ENCODE measurements around the gene RGR.

DNA sequence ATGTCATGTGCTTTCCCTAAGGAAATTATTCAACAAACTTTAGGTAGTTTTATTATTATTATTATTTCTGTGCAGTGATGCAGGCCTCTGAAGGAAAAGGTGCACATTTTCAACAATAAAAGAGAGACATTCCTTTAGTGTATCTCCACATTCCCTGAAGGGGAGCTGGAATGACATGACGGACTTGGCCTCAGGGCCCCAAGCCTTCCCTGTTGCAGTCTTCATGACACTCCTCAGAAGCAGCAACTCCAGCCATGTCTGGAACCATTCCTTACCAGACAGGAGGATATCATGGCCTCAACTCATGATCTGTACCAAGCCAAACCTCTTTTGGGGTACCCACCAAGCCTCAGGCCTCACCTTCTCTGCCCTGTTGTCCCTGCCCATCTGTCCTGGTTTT is 48.3 kb downstream of the RGR start:
- TF ChIP-seq, protein P1, sequence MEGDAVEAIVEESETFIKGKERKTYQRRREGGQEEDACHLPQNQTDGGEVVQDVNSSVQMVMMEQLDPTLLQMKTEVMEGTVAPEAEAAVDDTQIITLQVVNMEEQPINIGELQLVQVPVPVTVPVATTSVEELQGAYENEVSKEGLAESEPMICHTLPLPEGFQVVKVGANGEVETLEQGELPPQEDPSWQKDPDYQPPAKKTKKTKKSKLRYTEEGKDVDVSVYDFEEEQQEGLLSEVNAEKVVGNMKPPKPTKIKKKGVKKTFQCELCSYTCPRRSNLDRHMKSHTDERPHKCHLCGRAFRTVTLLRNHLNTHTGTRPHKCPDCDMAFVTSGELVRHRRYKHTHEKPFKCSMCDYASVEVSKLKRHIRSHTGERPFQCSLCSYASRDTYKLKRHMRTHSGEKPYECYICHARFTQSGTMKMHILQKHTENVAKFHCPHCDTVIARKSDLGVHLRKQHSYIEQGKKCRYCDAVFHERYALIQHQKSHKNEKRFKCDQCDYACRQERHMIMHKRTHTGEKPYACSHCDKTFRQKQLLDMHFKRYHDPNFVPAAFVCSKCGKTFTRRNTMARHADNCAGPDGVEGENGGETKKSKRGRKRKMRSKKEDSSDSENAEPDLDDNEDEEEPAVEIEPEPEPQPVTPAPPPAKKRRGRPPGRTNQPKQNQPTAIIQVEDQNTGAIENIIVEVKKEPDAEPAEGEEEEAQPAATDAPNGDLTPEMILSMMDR (IDR thresholded peaks at IDR 0.05): no peak
- no peak for TF ChIP-seq POLR2A (IDR thresholded peaks at IDR 0.05)
